Aorta (tissue), 5 donors: ENCODE results near the gene NAALADL2. TPM values are rescaled to one million over a fixed set of nuclear protein-coding genes. Genes with fewer than 3 reads are reported as not detected.

Source experiments
- ATAC-seq: fragments of 200-7000 bp; cut with Tn5 transposase; one replicate; pipeline ENCODE4 v1.9.1; 2022; ENCODE audit warnings: moderate library complexity; ENCODE audit not compliant: low FRiP score
- DNase-seq, 2 donors: peaks; one replicate each; pipeline ENCODE4 v3.0.0-alpha.2; 2020
- H3K27ac ChIP-seq, 2 donors: one replicate each; pipeline ENCODE4 v1.5.1; 2013; ENCODE audit warnings: low read length in 2 of 2, mild to moderate bottlenecking in 2 of 2, moderate library complexity in 2 of 2, control low read depth in 1 of 2, inconsistent platforms in 1 of 2, low read depth in 1 of 2
- H3K27me3 ChIP-seq, 2 donors: one replicate each; pipeline ENCODE4 v1.6.1; 2013; ENCODE audit warnings: control low read depth in 1 of 2, low read length in 1 of 2, mild to moderate bottlenecking in 1 of 2, moderate library complexity in 1 of 2; ENCODE audit not compliant: insufficient read depth in 2 of 2, control insufficient read depth in 1 of 2
- H3K36me3 ChIP-seq, 2 donors: one replicate each; pipeline ENCODE4 v1.6.1; 2013; ENCODE audit warnings: control low read depth in 1 of 2, low read length in 1 of 2, mild to moderate bottlenecking in 1 of 2; ENCODE audit not compliant: insufficient read depth in 2 of 2, control insufficient read depth in 1 of 2
- H3K4me1 ChIP-seq, 2 donors: one replicate each; pipeline ENCODE4 v1.6.1; 2013; ENCODE audit warnings: low read length in 2 of 2, control low read depth in 1 of 2, mild to moderate bottlenecking in 1 of 2, moderate library complexity in 1 of 2; ENCODE audit not compliant: insufficient read depth in 2 of 2, control insufficient read depth in 1 of 2
- H3K4me3 ChIP-seq, 2 donors: one replicate each; pipeline ENCODE4 v1.5.1; 2013; ENCODE audit warnings: low read length in 2 of 2, control low read depth in 1 of 2, mild to moderate bottlenecking in 1 of 2
- H3K9me3 ChIP-seq: one replicate; pipeline ENCODE4 v1.6.1; 2013; ENCODE audit warnings: mild to moderate bottlenecking, low read length; ENCODE audit not compliant: control insufficient read depth
- WGBS, 2 donors: extraction: QIAGEN DNeasy Blood & Tissue Kit; methylation state at CpG; one replicate each; pipeline ENCODE4 v1.1.7; 2013; 5-methylcytosine and 5-hydroxymethylcytosine counted together
- intact Hi-C, 2 donors: fragments of 100-400 bp; cut with DNase I; formaldehyde crosslinking; loops; one replicate each; pipeline versions ENCODE4 v1.14.2 to v1.15.0; 2022
- polyA plus RNA-seq, 2 donors: library from polyadenylated mRNA; stranded (reverse); fragments of 200-250 nt; gene quantifications; one replicate each; pipeline ENCODE4 v1.2.3, GENCODE V29; 2013
- total RNA-seq, 2 donors: library from RNA; stranded (reverse); fragmentation: NEBNext Ultra II Directional; extraction: Animal tissue kit (Norgen Biotek cat#: 25700); gene quantifications; one replicate each; pipeline ENCODE4 v1.2.1, GENCODE V29; 2021
- donor health status: healthy with polysubstance abuse.
- donor health status: Bipolar disorder and iron deficiency.
- donor health status: DM: no; HTN: no; CAD: no.
- donor health status: DM: no; HTN: no; CAD: no.
- donor health status: DM: yes; HTN: yes; CAD: no.

NAALADL2 gene
- total and polyA plus RNA-seq, 4 donors = 4.3 to 29.8 (median 11.9) TPM

DNA sequence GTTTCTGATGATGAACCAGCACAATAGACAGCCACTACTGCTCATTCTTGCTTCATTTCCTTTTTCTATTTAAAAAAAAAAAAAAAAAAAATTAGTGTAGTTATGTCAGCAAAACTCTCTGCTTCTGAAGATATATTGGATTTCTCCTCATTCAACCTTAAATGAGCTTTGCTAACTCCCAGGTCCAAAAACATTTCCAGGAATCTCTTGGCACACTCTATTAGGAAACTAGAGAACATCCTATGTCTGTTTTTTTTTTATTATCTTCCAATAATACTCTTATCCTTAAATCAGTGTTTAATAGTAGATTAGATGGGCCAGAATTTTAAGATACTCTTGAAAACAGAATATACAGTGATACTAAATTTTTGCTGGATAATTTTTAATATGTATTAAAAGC, 398.0 kb downstream of the NAALADL2 start:
- no peaks in the 10 kb centered on the region for H3K36me3 ChIP-seq
- H3K9me3 ChIP-seq = no peaks in the 10 kb centered on the region
- ATAC-seq (no peak), DNase-seq (no peak)
- no peak overlapping the region for H3K27ac ChIP-seq
- H3K4me1 ChIP-seq = peaks cover 0 to 3% of the 10 kb centered on the region in 2 donors
- intact Hi-C loops = no loop called here
- no peaks in the 10 kb centered on the region for H3K27me3 ChIP-seq
- H3K4me3 ChIP-seq = no peak overlapping the region

DNA sequence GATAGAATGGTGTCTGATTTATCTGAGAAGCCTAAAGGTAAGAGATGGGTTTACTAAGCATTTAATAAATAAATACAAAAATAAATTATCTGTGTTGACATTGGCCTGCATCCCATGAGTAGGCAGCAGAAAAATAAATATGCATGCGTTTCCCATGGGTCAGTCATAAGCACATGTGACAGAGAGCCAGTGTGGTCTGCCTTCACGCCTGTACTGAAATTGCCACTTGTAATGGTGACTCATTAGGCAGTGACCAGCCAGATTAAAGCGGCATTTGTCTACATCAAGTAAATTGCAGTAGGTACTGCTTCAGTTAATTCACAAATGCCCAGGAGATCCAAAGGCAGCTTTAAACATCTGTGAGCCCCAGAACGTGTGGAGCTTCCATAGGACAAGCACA, 399.6 kb downstream of the NAALADL2 start:
- Histone ChIP-seq H3K27me3 (no peaks in the 10 kb centered on the region), H3K36me3 (no peaks in the 10 kb centered on the region), H3K4me1 (peaks cover 0 to 3% of the 10 kb centered on the region in 2 donors), H3K4me3 (no peak overlapping the region), H3K27ac (no peak overlapping the region), H3K9me3 (no peaks in the 10 kb centered on the region)
- DNase-seq (no peak), ATAC-seq (no peak)
- WGBS, 2 donors = 75 to 80% methylated on average over 4 of the region's 4 CpGs
- intact Hi-C loops = no loop called here

DNA sequence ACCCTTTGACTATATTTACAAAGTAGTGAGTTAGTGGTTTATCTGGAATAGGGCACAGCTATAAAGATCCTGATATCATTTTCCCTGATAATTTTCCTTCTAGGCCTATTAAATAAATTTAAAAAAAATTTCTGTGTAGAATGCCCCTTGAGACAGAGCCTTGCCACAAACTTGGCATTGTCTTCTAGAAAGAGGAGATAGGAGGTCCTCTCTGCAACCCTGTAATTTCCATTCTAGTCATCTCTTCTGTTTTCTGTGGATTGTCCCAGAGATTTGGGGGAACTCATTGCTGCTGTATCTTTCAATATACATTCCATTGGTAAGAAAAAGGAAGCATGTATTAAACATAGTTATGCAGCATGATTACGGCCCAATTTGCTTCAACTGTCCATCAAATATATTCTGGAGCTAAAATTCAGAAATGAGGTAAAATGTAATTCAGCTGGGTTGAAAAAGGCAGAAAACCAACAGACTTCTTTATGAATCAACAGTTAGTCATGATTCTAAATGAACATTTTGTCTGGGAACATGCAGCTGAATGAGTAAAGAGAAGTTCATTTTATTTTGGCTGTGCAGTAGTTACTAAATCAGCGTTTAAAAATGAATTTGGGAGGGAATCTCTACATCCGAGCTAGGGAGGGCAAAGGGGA, 401.1 kb downstream of the NAALADL2 start:
- no peaks in the 10 kb centered on the region for H3K27me3 ChIP-seq
- peaks cover 0 to 3% of the 10 kb centered on the region in 2 donors for H3K4me1 ChIP-seq
- DNase-seq (no peak), ATAC-seq (no peak)
- H3K27ac ChIP-seq = peak overlapping the region in 1 of 2 donors; percentile 57
- WGBS, 2 donors = 14 to 18% methylated on average over 3 of the region's 3 CpGs
- intact Hi-C loops = no loop called here
- no peak overlapping the region for H3K4me3 ChIP-seq
- H3K36me3 ChIP-seq = no peaks in the 10 kb centered on the region
- H3K9me3 ChIP-seq = no peaks in the 10 kb centered on the region

DNA sequence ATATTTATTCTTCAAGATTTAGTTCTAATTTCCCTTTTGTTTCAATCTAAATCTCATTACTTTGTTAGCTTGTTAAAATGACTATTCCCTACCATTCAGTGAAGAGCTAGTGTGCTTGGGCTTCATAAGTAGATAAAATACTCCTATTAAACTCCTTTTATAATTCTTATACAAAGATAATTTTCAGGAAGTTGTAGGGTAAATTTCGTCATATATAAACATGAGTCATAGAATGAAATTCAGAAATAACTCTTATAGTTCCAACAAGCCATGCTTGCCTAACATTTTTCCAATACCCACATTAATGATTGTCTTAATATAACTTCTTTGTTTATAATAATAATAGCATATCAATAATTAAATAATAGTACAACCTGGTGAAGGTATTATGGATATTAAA, 407.3 kb downstream of the NAALADL2 start:
- ATAC-seq (no peak), DNase-seq (no peak)
- no peaks in the 10 kb centered on the region for H3K27me3 ChIP-seq
- intact Hi-C loops = no loop called here
- 78 to 82% methylated on average over 1 of the region's 1 CpG for WGBS, 2 donors
- H3K4me1 ChIP-seq = peaks cover 0 to 4% of the 10 kb centered on the region in 2 donors
- H3K36me3 ChIP-seq = no peaks in the 10 kb centered on the region
- no peak overlapping the region for H3K27ac ChIP-seq
- no peak overlapping the region for H3K4me3 ChIP-seq
- no peaks in the 10 kb centered on the region for H3K9me3 ChIP-seq

DNA sequence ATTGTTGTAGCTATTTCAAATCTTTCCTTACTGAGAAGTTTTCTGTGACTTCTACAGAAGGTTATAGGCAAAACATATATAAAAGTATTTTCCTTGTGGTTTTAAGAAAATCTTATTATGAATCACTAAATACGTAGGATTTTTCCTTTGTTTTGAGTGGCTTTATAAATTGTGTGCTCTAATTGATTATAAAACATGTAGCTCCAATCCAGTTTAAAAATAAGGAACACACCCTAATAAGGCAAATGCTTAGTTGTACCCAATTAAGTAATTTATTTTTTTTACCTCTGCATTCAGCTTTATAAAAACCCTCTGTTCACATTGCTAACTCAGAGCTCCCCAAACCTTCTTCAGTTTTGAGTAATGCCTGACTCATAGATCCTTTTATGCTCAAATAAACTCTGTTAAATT, 408.0 kb downstream of the NAALADL2 start:
- Histone ChIP-seq H3K9me3 (no peaks in the 10 kb centered on the region), H3K36me3 (no peaks in the 10 kb centered on the region), H3K27me3 (no peaks in the 10 kb centered on the region), H3K27ac (no peak overlapping the region), H3K4me3 (no peak overlapping the region), H3K4me1 (peaks cover 0 to 4% of the 10 kb centered on the region in 2 donors)
- no peak for DNase-seq
- no peak for ATAC-seq
- 90 to 98% methylated on average over 1 of the region's 1 CpG for WGBS, 2 donors
- intact Hi-C loops = no loop called here

DNA sequence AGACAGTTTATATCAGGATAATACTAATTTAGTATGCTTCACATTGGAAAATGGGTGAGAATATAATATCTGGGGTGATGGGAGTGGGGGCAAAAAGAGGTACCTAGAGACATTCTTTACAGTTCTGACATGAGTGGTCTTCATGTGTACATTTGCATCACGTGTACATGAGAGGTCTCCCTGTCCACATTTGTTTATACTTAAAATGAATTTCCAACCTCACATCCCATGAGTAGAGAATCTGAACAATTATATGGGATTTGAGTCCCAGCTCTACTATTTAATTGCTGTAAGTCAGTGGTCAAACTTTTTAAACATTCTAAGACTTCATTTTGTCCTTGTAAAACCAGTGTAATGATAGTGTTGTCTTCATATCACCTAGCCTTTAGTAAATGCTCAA, 408.4 kb downstream of the NAALADL2 start:
- H3K27me3 ChIP-seq = no peaks in the 10 kb centered on the region
- no peaks in the 10 kb centered on the region for H3K36me3 ChIP-seq
- ATAC-seq = no peak
- no peak for DNase-seq
- H3K27ac ChIP-seq = no peak overlapping the region
- intact Hi-C loops = no loop called here
- 34 to 46% methylated on average over 1 of the region's 1 CpG for WGBS, 2 donors
- no peak overlapping the region for H3K4me3 ChIP-seq
- H3K4me1 ChIP-seq = peaks cover 0 to 4% of the 10 kb centered on the region in 2 donors
- H3K9me3 ChIP-seq = no peaks in the 10 kb centered on the region

DNA sequence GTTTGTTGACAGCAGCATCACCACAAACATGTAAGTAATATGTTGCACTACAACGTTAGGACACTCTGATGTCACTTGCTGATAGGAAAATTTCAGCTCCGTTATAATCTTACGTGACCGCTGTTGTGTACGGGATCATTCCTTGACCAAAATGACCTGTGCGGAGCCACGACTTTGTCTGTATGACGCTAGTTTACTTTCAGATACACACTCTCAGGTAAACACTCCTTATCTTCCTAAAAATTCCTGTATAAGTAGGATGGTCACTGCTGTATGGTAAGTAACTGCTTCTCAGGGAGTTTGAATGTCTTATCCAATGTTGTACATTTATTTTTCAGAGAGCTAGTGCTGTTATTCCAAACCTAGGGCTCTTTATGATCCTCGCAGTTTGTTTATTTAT, 410.3 kb downstream of the NAALADL2 start:
- H3K4me1 ChIP-seq = peaks cover 0 to 4% of the 10 kb centered on the region in 2 donors
- no peaks in the 10 kb centered on the region for H3K27me3 ChIP-seq
- no peak overlapping the region for H3K27ac ChIP-seq
- H3K36me3 ChIP-seq = no peaks in the 10 kb centered on the region
- intact Hi-C loops = no loop called here
- H3K4me3 ChIP-seq = no peak overlapping the region
- DNase-seq (no peak), ATAC-seq (no peak)
- no peaks in the 10 kb centered on the region for H3K9me3 ChIP-seq
- 96 to 97% methylated on average over 9 of the region's 9 CpGs for WGBS, 2 donors

DNA sequence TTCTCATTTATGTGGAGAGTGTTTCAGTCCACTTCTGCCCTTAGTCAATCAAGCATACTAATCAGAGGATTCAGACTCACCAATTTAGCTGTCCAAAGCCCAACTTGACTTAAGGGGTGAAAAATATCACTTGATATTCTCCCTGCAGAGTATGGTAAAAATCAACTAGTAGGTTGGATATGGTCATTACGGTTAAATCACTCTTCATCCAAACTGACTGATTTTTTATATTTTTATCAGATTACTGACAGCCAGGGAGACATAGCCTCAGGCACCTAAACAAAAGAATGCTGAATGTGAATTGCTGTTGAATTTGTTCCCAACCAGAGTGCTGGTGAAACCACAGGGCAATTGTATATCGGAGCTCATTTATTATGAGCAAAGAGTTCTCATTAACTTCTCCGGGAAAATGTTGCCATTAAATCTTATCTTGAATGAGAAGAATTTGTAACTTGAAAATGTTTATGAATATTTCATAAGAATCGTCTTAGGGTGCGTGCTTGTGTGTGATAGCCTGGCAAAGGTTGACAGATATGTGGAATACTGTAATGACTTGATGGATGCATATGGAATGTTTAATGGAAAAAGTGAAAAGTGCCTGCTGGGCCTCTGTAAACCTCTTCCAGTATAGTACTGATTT, 411.2 kb downstream of the NAALADL2 start:
- no peak overlapping the region for H3K27ac ChIP-seq
- DNase-seq (no peak), ATAC-seq (no peak)
- no peak overlapping the region for H3K4me3 ChIP-seq
- no peaks in the 10 kb centered on the region for H3K9me3 ChIP-seq
- H3K4me1 ChIP-seq = peaks cover 0 to 4% of the 10 kb centered on the region in 2 donors
- intact Hi-C loops = no loop called here
- H3K27me3 ChIP-seq = no peaks in the 10 kb centered on the region
- WGBS, 2 donors = 41 to 46% methylated on average over 5 of the region's 5 CpGs
- no peaks in the 10 kb centered on the region for H3K36me3 ChIP-seq

DNA sequence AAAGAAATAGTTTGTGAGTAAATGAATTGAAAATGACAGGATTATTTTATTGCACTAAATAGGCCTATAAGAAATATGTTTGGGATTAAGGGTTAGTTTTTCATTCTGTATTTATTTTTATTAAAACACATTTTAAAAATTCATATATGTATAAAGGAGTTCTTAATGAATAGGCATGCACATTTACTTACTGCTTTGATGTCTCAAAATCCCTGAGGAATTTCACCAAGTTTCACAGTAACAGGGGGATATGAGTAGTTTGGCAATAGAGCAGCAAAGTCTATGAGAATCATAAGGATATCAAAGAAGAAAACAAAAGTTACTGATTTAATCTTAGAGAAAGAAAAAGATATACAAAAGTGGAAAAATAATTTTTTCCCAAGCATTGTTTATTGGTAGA, 411.7 kb downstream of the NAALADL2 start:
- ATAC-seq = no peak
- no peaks in the 10 kb centered on the region for H3K36me3 ChIP-seq
- H3K27me3 ChIP-seq = no peaks in the 10 kb centered on the region
- intact Hi-C loops = no loop called here
- no peak overlapping the region for H3K4me3 ChIP-seq
- DNase-seq = no peak
- no peak overlapping the region for H3K27ac ChIP-seq
- peaks cover 0 to 4% of the 10 kb centered on the region in 2 donors for H3K4me1 ChIP-seq
- H3K9me3 ChIP-seq = no peaks in the 10 kb centered on the region
